HEK293T (cell line): ENCODE measurements around the gene SH2D4B.

Source experiments
- CTCF ChIA-PET: fragments of 350-600 bp; formaldehyde crosslinking; extraction: SDS; loops from one replicate; lab custom pipeline; 2021; ENCODE audit warnings: antibody characterized with exemption, inconsistent platforms; lab: Yijun Ruan, JAX
- POLR2A ChIA-PET: fragments of 350-600 bp; formaldehyde crosslinking; extraction: SDS; loops from one replicate; lab custom pipeline; 2020; ENCODE audit warnings: antibody characterized with exemption, inconsistent platforms; lab: Yijun Ruan, JAX
- DNase-seq: peaks from one replicate; pipeline ENCODE4 v3.0.0; 2012; ENCODE audit warnings: mixed read lengths; ENCODE audit errors: extremely low spot score
- ARNT ChIP-seq: fragments of 450-650 bp; IDR thresholded peaks from 2 replicates; pipeline ENCODE4 v1.6.1; 2017; ENCODE audit warnings: mild to moderate bottlenecking
- BHLHE40 ChIP-seq: fragments of 450-650 bp; IDR thresholded peaks from 2 replicates; pipeline ENCODE4 v1.6.1; 2016; ENCODE audit warnings: mild to moderate bottlenecking, moderate library complexity, borderline replicate concordance
- CTBP1 ChIP-seq: fragments of 450-650 bp; IDR thresholded peaks from 2 replicates; pipeline ENCODE4 v1.6.1; 2016; ENCODE audit warnings: borderline replicate concordance
- ELF4 ChIP-seq: fragments of 450-650 bp; IDR thresholded peaks from 2 replicates; pipeline ENCODE4 v1.6.1; 2017; ENCODE audit warnings: antibody characterized with exemption
- FOXA1 ChIP-seq: fragments of 450-650 bp; IDR thresholded peaks from 2 replicates; pipeline ENCODE4 v1.6.1; 2016; ENCODE audit warnings: mild to moderate bottlenecking
- FOXK2 ChIP-seq: fragments of 450-650 bp; IDR thresholded peaks from 2 replicates; pipeline ENCODE4 v1.6.1; 2016; ENCODE audit warnings: mild to moderate bottlenecking
- FOXM1 ChIP-seq: fragments of 450-650 bp; IDR thresholded peaks from 2 replicates; pipeline ENCODE4 v1.6.1; 2017; ENCODE audit warnings: mild to moderate bottlenecking, borderline replicate concordance
- HDGF ChIP-seq: fragments of 450-650 bp; IDR thresholded peaks from 2 replicates; pipeline ENCODE4 v1.6.1; 2017; ENCODE audit warnings: antibody characterized with exemption, borderline replicate concordance
- L3MBTL2 ChIP-seq: fragments of 450-650 bp; conservative IDR thresholded peaks from 2 replicates; pipeline ENCODE4 v1.6.1; 2016; ENCODE audit warnings: mild to moderate bottlenecking
- LEF1 ChIP-seq: fragments of 450-650 bp; IDR thresholded peaks from 2 replicates; pipeline ENCODE4 v1.6.1; 2017; ENCODE audit warnings: mild to moderate bottlenecking, borderline replicate concordance
- NFRKB ChIP-seq: fragments of 450-650 bp; IDR thresholded peaks from 2 replicates; pipeline ENCODE4 v1.6.1; 2016; ENCODE audit warnings: mild to moderate bottlenecking, moderate library complexity
- PKNOX1 ChIP-seq: fragments of 450-650 bp; IDR thresholded peaks from 2 replicates; pipeline ENCODE4 v1.6.1; 2016
- SP1 ChIP-seq: fragments of 450-650 bp; IDR thresholded peaks from 2 replicates; pipeline ENCODE4 v1.6.1; 2017
- SUZ12 ChIP-seq: fragments of 450-650 bp; IDR thresholded peaks from 2 replicates; pipeline ENCODE4 v1.6.1; 2016; ENCODE audit warnings: mild to moderate bottlenecking
- TARDBP ChIP-seq: fragments of 450-650 bp; IDR thresholded peaks from 2 replicates; pipeline ENCODE4 v1.6.1; 2016
- ZNF384 ChIP-seq: fragments of 450-650 bp; IDR thresholded peaks from 2 replicates; pipeline ENCODE4 v1.6.1; 2016

SH2D4B gene

GRCh38 chr10:80619036-80619435, 81.3 kb downstream of the SH2D4B start:
- TF ChIP-seq TARDBP (no peak), FOXK2 (no peak), SUZ12 (no peak), CTBP1 (no peak)
- ChIA-PET POLR2A (no interaction called here), CTCF (no interaction called here)
- no peak for DNase-seq

GRCh38 chr10:80622153-80622552, 84.5 kb downstream of the SH2D4B start:
- ChIA-PET POLR2A (no interaction called here), CTCF (no interaction called here)
- no peak for DNase-seq

GRCh38 chr10:80630324-80630723, 92.6 kb downstream of the SH2D4B start:
- TF ChIP-seq FOXK2, result no peak
- TF ChIP-seq SUZ12, result no peak
- no peak for TF ChIP-seq L3MBTL2
- no peak for TF ChIP-seq SP1
- TF ChIP-seq LEF1, result no peak
- no peak for TF ChIP-seq TARDBP
- DNase-seq, result no peak
- ChIA-PET POLR2A (no interaction called here), CTCF (no interaction called here)

More at GRCh38 chr10:80622153-80622552, 84.5 kb downstream of the SH2D4B start:
- TF ChIP-seq ZNF384 (no peak), HDGF (no peak), SUZ12 (no peak)

- TF ChIP-seq LEF1 (no peak), FOXM1 (no peak), FOXK2 (no peak), NFRKB (no peak), TARDBP (no peak)
- CTCF ChIA-PET, result no interaction called here
- DNase-seq, result no peak
- POLR2A ChIA-PET, result no interaction called here
Observed at GRCh38 chr10:80632742-80633141, 95.0 kb downstream of the SH2D4B start.

GRCh38 chr10:80633383-80633860, 95.7 kb downstream of the SH2D4B start:
- ChIA-PET CTCF (interaction anchor here (1.0 kb wide), 1 partner anchor 29 kb away, joined by 3 read pairs; no protein-coding TSS in a partner anchor), POLR2A (no interaction called here)
- no peak for DNase-seq
- TF ChIP-seq ARNT (no peak), FOXK2 (no peak), CTBP1 (no peak), HDGF (no peak), ZNF384 (no peak), L3MBTL2 (no peak), FOXA1 (no peak), SUZ12 (no peak)

GRCh38 chr10:80633910-80634309, 96.2 kb downstream of the SH2D4B start:
- CTCF ChIA-PET, result interaction anchor here (1.0 kb wide), 1 partner anchor 29 kb away, joined by 3 read pairs; no protein-coding TSS in a partner anchor

GRCh38 chr10:80642661-80643060, 105.0 kb downstream of the SH2D4B start:
- TF ChIP-seq LEF1 (no peak), PKNOX1 (no peak), ARNT (no peak), L3MBTL2 (no peak), NFRKB (no peak), HDGF (no peak)
- DNase-seq, result no peak
- POLR2A ChIA-PET, result no interaction called here
- CTCF ChIA-PET, result interaction anchor here (0.6 kb wide), 1 partner anchor 862 kb away, joined by 4 read pairs; no protein-coding TSS in a partner anchor

More at GRCh38 chr10:80633910-80634309, 96.2 kb downstream of the SH2D4B start:
- TF ChIP-seq CTBP1 (no peak), PKNOX1 (no peak), NFRKB (no peak), SP1 (no peak)
- POLR2A ChIA-PET, result no interaction called here
- no peak for DNase-seq

GRCh38 chr10:80646366-80646765, 108.7 kb downstream of the SH2D4B start:
- no peak for DNase-seq
- ChIA-PET POLR2A (no interaction called here), CTCF (interaction anchor here (1.2 kb wide), 1 partner anchor 50 kb away, joined by 8 read pairs; no protein-coding TSS in a partner anchor)
- no peak for TF ChIP-seq SUZ12
- no peak for TF ChIP-seq FOXK2
- TF ChIP-seq BHLHE40, result no peak
- no peak for TF ChIP-seq HDGF
- no peak for TF ChIP-seq ARNT
- no peak for TF ChIP-seq L3MBTL2
- no peak for TF ChIP-seq NFRKB
- no peak for TF ChIP-seq FOXM1
- TF ChIP-seq ELF4, result no peak
- TF ChIP-seq TARDBP, result no peak
- TF ChIP-seq ZNF384, result no peak
- TF ChIP-seq SP1, result no peak
- no peak for TF ChIP-seq FOXA1
